ENCODE data around the gene HLA-DQB2. TPM values are rescaled to one million over a fixed set of nuclear protein-coding genes. Genes with fewer than 3 reads are reported as not detected.
A peak's percentile ranks its signal among the peaks of the same experiment; 100 is the strongest.
"Not testable (repeated sequence)": the region's sequence is repeated elsewhere in the genome, so short reads cannot be mapped to it uniquely, and the experiment has no call there.

HLA-DQB2 gene
- total and polyA plus RNA-seq, 3 donors from 2014 or later: 0.62 to 6.2 (median 0.79) TPM

- no peak overlapping the region for H3K27ac ChIP-seq
- peak overlapping the region in 1 of 2 donors; percentile 43 for H3K4me3 ChIP-seq
- H3K9me3 ChIP-seq: no peaks in the 10 kb centered on the region
- no peaks in the 10 kb centered on the region for H3K27me3 ChIP-seq
- H3K36me3 ChIP-seq (ENCODE audit: low read depth, missing control alignments): no peaks in the 10 kb centered on the region
- TF ChIP-seq CTCF (IDR thresholded peaks at IDR 0.05) (no peak), POLR2A (IDR thresholded peaks at IDR 0.05) (no peak)
- WGBS, 2 donors: 57 to 73% methylated on average over 16 of the region's 16 CpGs
- intact Hi-C loops (cut with DNase I; ENCODE audit: low total_unique reads): loop anchor here (10.0 kb wide), 1 partner anchor 96 kb away; the partner anchor contains the start of gene HLA-DQB1
- no peaks in the 10 kb centered on the region for H3K4me1 ChIP-seq
- DNase-seq: no peak
These were observed 2.3 kb downstream of the HLA-DQB2 start for GRCh38 chr6:32761072-32761471.

- H3K27me3 ChIP-seq: no peaks in the 10 kb centered on the region
- no peak for TF ChIP-seq POLR2A (IDR thresholded peaks at IDR 0.05)
- no peak for TF ChIP-seq CTCF (IDR thresholded peaks at IDR 0.05)
- H3K27ac ChIP-seq: no peak overlapping the region
- H3K4me3 ChIP-seq: no peak overlapping the region
- WGBS, 2 donors: 79 to 92% methylated on average over 1 of the region's 1 CpG
- H3K9me3 ChIP-seq: no peaks in the 10 kb centered on the region
- H3K4me1 ChIP-seq: no peaks in the 10 kb centered on the region
- H3K36me3 ChIP-seq (ENCODE audit: low read depth, missing control alignments): no peaks in the 10 kb centered on the region
- DNase-seq: no peak
- intact Hi-C loops (cut with DNase I; ENCODE audit: low total_unique reads): loop anchor here (10.0 kb wide), 1 partner anchor 95 kb away; the partner anchor contains the start of gene HLA-DQB1
These were observed 3.7 kb downstream of the HLA-DQB2 start for GRCh38 chr6:32759669-32760068.

GRCh38 chr6:32752580-32752979 is 10.8 kb downstream of the HLA-DQB2 start:
- intact Hi-C loops (cut with DNase I; ENCODE audit: low total_unique reads): no loop called here

GRCh38 chr6:32745649-32746048 is 17.7 kb downstream of the HLA-DQB2 start:
- H3K27me3 ChIP-seq: not testable (repeated sequence)

More at GRCh38 chr6:32752580-32752979, 10.8 kb downstream of the HLA-DQB2 start:
- H3K27ac ChIP-seq: no peak overlapping the region
- no peaks in the 10 kb centered on the region for H3K36me3 ChIP-seq (ENCODE audit: low read depth, missing control alignments)
- no peaks in the 10 kb centered on the region for H3K4me1 ChIP-seq
- TF ChIP-seq CTCF (IDR thresholded peaks at IDR 0.05) (no peak), POLR2A (IDR thresholded peaks at IDR 0.05) (no peak)
- WGBS, 2 donors: 50 to 69% methylated on average over 8 of the region's 8 CpGs
- H3K4me3 ChIP-seq: no peak overlapping the region
- H3K27me3 ChIP-seq: no peaks in the 10 kb centered on the region
- no peak for DNase-seq
- H3K9me3 ChIP-seq: no peaks in the 10 kb centered on the region

GRCh38 chr6:32744776-32745175 is 18.6 kb downstream of the HLA-DQB2 start:
- no peaks in the 10 kb centered on the region for H3K9me3 ChIP-seq
- no peak overlapping the region for H3K27ac ChIP-seq
- no peak for TF ChIP-seq CTCF (IDR thresholded peaks at IDR 0.05)
- no peak for TF ChIP-seq POLR2A (IDR thresholded peaks at IDR 0.05)
- H3K4me3 ChIP-seq: no peak overlapping the region
- no peaks in the 10 kb centered on the region for H3K36me3 ChIP-seq (ENCODE audit: low read depth, missing control alignments)
- no peaks in the 10 kb centered on the region for H3K27me3 ChIP-seq
- no peaks in the 10 kb centered on the region for H3K4me1 ChIP-seq
- intact Hi-C loops (cut with DNase I; ENCODE audit: low total_unique reads): no loop called here
- no peak for DNase-seq
- 58 to 65% methylated on average over 5 of the region's 5 CpGs for WGBS, 2 donors

More at GRCh38 chr6:32745649-32746048, 17.7 kb downstream of the HLA-DQB2 start:
- H3K27ac ChIP-seq; H3K4me3 ChIP-seq; H3K9me3 ChIP-seq; H3K4me1 ChIP-seq; DNase-seq; intact Hi-C loops (cut with DNase I; ENCODE audit: low total_unique reads); H3K36me3 ChIP-seq (ENCODE audit: low read depth, missing control alignments): not testable (repeated sequence)
- 65 to 80% methylated on average over 1 of the region's 1 CpG for WGBS, 2 donors
